GM19240 (cell line): ENCODE results near the gene INAFM2.

Experiments used
- DNase-seq: peaks from one replicate; pipeline ENCODE4 v3.0.0; 2011; ENCODE audit warnings: low spot score; ENCODE audit not compliant: insufficient read length

INAFM2 gene

DNA sequence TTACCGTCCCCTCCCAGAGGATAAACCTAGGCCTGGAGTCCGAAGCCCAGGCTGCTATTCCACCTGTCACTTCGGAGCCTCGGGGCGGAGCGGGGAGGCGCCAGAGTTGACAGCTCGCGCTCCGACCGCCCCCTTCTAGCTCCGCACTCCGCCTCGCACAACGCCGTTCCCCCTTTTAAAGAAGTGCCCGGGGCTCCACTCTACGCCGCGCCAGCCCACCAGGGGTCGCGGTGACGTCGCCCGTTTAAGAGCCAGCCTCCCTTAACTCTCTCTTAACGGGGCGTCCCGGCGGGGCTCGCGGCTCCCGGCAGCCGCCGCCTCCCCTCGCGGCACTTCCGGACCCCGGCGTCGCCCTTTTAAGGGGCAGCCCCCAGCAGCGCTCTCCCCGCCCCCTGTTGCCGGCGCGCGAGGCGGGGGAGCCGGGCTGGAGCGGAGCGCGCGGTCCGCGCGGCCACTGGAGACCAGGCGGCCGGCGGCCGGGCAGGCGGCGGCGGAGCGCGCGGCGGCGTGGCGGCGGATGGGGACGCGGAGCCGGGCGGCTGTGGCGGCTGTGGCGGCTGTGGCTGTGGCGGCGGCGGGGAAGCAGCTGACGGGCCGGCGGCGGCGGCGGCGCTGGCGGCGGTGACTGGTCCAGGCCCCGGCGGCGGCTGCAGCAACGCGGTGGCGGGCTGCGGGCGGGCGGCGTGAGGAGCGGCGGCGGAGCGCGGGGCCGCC is at the start of gene INAFM2:
INAFM2 (plus strand) TSS at position 454 of the 714 bp plus-strand sequence. CDS start 364 bp downstream, outside the sequence.
- peak; percentile 96 for DNase-seq

DNA sequence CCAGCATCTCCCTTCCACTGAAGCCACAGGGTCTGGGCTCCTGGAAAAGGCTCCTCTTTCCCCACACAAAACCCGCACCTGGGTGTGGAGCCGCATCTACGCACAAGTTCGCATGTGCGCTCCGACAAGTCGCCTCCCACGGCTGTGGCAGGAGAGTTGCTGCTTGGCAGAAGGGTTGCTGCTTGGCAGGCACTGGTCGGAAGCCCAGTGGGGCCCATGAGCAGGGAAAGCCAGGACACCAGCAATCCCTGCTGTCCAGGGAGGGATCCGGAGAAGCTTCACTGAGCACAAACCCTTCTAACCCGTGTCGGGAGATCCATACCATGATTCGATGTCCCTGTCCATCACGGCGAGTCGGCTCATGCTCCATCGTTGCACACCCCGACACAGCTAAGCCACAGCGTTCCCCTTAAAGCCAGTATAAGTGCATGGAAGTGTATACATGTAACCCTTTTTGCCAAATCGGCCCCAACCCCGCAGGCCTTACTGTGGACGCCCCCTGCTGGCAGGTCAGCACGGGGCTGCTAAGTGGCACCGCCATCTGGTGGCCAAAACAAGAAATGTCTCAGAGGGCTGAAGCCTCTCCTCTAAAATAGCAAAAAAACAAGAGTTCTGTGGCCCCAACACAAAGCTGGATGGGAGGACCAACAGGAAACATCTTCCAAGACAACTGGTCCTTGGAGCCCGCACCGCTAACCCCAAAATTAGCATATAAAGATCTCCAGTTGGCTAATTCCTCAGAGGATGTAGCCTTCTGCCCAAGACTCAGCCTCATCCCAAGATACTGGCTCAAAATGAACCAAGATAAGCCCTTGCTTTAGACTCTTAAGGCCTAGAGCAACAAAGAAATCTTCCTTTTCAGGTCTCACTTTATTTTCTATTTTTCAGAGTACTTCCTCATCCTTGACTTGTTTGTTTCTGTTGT is 48.9 kb upstream of the INAFM2 start:
- DNase-seq = peak; percentile 83

DNA sequence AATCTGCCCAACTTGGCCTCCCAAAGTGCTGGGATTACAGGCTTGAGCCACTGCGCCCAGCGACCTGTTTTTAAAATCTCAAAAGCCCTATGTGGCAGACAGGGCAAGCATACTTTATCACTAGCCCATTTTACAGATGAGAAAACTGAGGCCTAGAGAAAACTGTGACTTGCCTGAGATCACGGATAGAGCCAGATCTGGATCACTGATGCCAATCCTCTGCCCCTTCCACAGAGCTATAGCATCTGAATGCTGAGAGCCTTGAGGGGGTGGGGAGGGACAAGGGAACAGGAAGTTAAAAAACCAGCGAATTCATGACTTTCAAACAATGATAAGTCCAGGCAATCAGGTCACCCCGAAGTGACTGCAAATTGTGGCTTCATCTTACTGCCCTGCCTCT is 48.0 kb upstream of the INAFM2 start:
- no peak for DNase-seq

DNA sequence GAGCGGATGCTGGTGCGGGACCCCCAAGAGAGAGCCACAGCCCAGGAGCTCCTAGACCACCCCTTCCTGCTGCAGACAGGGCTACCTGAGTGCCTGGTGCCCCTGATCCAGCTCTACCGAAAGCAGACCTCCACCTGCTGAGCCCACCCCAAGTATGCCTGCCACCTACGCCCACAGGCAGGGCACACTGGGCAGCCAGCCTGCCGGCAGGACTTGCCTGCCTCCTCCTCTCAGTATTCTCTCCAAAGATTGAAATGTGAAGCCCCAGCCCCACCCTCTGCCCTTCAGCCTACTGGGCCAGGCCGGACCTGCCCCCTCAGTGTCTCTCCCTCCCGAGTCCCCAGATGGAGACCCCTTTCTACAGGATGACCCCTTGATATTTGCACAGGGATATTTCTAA is 47.5 kb upstream of the INAFM2 start:
- DNase-seq = no peak

DNA sequence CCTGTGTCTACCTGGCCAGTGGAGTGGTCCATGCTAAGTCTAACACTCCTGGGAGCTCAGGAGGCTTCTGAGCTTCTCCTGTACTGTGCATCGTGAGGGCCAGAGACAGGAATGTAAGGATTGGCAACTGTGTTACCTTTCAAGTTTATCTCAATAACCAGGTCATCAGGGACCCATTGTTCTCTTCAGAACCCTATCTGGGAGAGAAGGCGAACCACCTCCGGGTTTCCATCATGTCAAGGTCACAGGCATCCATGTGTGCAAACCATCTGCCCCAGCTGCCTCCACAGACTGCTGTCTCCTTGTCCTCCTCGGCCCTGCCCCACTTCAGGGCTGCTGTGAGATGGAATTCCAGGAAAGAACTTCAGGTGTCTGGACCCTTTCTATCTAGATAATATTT is 46.6 kb upstream of the INAFM2 start:
- DNase-seq = no peak

DNA sequence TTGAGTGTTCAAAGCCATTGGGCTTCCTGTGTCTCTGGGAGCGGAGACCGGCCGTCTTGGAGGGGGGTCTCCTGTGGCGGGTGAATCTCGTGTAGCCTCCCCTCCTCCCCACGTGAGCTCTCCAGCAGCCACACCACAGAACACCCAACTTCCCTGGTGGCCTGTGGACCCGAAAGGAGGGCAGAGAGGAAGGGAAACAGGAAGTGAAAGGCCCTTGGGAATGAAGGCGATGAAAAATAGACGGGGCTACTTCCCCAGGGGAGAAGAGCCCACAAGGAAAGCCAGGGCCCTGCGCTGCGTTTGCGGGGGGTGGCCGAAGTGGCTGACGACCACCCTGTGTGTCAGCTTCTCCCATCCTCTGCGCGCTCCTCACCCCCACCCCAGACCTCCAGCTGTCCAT is 46.0 kb upstream of the INAFM2 start:
- no peak for DNase-seq

DNA sequence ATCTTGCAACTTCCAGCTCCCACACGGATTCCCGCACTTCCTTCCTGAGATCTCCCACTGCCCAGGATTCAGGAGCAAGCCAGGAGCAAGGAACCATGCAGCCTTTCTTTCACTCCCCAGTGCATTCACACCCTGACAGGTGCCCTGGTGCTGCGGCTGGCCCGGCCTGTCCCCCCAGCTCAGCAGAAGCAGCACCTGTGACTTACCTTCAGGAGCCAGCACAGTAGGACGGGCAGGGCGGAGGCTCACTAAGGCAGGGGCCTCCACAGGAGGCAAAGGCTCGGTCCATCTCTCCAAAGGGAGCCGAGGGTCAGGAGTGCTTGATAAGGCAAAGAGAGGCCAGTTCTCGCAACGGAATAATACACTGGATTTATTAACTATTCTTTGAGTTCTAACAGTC is 45.5 kb upstream of the INAFM2 start:
- DNase-seq = no peak

DNA sequence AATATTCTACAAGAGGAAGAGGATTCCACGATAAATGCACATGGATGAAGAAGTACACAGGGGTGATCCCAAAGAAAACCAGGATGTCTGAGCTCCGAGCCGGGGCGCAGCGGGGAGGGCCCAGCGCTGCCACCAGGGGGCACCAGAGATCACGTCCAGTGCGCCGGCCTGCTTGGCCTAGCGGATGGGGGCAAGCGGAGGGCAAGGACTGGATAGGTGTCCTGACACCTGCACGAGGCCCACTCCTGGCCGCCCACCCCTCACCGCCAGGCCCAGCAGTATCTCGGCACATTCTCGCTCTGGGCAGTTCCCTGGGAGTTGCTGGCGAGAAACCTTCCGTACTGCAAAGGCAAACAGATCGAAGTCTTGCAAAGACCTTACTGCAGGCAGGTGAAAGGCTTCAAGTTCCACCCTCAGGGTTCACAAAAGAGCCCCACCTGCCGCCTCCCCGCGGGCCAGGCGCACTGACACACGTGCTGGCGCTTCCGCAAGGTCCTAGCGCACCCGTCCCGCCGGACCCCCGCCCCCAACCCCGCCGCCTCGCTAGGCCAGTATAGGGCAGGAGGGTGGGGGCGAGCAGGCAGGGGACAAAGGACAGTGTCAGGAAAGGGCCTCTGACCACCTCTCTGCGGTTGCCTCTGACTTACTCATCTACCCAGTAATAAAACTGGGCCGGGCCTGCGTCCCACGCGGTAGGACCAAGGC is 43.9 kb upstream of the INAFM2 start:
- peak; percentile 69 for DNase-seq

DNA sequence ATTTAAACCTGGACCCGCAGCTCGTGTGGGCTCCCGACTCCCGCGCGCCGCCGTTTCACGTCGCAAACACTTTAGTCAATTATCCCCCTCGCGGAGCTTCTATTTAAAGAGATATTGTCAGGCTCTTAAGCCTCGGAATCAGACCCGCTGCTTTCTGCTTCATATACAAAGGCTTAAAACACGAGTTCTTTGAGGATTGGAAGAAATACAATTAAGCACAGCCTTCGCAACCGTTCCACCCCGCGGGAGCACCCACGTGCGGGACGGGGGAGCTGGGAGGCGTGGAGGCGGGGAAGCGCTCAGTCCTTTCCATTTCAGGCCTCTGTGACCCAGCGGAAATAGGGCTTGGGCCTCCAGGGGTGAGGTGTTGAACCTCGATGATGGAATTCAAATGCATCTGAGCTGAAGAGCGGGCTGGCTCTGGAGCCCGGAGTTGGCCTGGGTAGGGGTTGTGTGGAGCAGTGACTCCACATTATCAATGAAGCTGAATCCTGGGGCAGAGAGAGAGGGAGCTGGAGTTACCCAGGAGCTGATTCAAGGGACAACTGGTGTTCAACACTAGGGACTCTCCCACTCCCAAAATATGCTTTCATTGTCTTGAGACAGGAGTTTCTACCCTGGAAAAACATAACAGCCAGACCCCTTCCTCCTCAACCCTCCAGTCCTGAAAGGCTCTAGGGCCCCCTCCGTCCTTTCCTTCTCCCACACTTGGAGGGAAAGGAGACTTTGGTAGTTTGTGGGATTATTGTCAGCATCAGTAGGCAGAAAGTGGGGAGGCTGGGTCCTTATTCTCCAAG is 43.0 kb upstream of the INAFM2 start:
- no peak for DNase-seq

DNA sequence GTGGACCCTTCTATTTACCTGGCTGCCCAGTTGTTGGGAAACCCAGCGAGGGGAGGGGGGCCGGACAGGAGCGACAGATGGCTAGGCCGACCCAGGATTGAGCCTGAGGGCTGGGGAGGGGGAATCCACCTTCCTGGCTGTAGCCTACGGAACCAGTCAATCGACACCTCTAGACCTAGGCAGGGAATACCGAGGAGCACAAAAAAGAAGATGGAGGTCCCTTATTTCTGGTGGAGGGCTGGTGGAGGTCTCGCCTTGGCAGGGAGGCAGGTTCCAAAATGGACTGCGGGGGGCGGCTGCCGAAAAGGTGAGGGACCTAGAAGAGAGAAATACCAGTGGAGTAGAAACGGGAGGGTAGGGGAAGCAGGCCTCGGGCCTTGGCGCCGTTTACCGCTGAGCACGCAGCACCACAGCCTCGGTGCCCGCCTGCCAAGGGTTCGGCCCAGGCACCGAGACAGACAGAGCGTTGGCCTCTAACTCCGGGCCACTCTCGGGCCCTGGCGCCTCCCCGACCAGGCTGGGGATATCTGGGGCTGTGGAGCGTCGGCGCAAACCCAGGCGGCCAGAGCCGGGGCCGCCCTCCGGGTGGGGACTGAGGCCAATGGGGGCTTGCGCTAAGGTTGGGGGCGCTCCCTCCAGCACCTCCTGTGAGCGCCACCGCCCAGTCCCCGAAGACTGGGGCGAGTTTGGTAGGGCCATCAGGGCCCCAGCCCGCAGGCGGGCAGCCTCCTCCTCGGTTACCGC is 42.3 kb upstream of the INAFM2 start:
- DNase-seq = no peak

DNA sequence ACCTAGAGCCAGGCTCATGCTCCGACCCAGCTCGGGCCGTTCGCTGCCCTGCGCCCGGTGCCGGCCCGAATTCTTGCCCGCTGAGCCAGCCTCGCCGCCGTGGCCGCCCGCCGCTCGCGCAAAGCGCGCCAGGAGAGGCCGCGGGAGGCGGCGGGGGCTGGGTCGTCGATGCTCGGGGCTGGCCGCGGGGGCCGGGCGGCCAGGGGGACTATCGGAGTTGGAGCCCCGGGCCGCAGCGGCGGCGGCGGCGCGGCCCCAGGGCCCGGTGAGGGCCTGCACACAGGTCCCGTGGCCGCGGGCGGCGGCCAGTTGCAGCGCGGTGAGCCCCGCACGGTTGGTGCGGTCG is 41.7 kb upstream of the INAFM2 start:
- DNase-seq = no peak

DNA sequence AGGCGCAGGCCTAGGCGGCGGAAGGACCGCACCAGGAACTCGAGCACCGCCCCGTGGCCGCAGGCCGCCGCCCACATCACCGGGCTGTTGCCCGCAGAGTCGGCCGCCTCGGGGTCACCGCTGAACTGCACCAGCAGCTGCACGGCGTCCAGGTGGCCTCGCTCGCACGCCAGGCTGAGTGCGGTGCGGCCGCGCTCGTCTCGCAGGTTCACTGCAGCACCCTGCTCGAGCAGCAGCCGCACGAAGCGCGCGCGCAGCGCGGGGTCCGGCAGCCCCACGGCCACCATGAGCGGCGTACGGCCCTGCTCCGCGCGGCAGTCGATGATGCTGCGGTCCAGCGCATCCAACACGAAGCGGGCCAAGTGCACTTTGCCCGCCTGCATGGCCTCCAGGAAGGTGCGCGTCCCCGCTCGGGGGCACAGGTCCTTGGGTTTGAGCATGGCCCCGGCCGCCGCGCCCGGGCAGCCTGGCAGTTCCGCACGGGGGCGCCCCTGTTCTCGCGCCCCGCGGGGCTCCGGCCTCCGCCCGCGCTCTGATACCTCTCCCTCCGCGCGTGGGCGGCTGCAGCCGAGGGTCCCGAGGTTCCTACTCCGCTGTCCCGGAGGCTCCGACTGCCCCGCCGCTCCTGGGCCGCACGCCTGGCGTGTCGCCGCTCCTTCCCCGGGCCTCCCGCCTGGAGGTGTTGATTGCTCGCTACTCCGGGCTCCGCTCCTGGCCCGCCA is 41.2 kb upstream of the INAFM2 start:
- no peak for DNase-seq

DNA sequence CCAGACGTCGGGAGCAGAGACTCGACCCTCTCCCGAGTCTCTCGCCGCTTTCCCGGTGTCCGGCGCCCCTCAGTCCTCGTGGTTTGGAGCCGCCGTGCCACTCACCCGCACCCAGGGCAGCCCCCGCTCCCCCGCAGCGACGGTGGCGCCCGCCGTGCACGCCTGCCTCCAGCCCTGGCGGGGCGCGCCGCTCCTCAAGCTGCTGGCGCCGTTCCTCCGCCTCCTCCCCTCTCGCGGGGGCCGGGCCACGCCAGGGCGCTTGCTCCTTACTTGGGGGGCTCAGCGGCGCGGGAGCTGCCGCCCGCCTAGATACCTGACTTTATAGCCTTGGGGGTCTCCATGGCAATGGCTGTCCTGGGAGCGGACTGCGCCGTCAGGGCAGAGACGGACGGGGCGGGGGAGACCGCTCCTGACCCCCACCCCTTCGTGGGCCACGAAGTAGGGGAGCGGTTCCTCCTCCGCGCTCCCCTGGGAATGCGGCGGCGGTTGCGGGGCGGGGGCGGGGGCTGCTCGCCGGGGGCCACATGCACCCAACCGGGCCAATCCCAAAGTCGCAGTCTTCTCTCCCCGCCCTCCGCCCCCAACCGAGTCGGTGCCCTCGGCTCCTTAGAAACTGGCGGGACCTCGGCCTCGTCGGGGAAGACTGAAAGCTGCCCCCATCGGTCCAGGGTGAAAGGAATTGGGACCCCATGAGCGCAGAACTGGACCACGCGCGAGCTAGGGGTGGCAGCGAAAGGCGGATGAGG is 40.5 kb upstream of the INAFM2 start, which contains the start of gene ANKRD63:
ANKRD63 (minus strand) TSS at position 196 of the 746 bp plus-strand sequence. CDS start 478 bp downstream, outside the sequence.
- DNase-seq = no peak

DNA sequence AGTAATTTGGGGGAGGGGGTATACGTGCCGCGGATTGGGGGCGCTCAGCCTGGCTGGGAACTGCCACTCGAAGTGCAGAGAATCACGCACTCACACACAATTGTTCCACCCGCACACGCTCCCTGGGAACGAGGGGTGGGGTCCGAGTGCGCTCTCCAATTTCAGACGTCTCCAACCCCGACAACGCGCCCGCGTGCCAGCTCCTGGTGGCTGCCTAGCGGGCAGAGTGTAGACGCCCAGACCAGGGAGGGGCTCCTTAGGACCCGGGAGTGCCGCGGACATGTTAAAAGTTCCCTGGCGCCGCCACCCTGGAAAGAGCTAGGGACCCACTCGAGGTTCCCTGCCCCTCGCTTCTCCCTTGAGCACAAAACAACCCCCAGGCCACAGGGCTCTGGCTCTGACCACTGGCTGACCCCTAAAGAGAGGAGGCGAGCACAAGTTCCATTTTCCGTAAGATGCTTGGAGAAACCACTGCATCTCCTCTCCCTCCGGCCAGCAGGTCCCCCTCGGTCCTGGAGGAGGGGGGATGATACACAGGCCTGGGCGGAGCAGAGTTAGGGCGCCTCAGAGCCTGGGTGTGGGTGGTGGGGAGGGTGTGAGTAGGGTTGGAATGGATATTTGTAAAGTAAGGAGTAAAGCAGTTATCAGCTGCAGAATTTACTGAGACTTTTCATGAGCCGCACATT is 39.7 kb upstream of the INAFM2 start:
- no peak for DNase-seq

DNA sequence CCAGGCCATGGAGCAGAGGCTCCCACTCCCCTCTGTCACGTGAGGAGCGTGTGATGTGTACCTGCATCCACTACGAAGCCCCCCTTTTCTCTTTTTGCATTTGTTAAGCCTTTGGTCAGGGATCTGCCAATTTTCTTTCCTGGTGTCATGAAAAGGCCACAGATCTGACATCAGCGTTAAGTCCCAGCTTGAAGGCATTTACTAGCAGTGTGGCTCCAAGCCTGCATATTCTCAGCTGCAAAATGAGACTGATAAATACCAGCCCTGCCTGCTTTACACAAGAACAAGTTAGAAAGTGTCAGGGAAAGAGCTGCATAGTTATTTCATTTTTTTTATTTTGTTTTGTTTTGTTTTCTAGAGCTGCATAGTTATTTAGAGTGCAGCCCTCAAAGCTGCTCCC is 38.3 kb upstream of the INAFM2 start:
- DNase-seq = no peak

DNA sequence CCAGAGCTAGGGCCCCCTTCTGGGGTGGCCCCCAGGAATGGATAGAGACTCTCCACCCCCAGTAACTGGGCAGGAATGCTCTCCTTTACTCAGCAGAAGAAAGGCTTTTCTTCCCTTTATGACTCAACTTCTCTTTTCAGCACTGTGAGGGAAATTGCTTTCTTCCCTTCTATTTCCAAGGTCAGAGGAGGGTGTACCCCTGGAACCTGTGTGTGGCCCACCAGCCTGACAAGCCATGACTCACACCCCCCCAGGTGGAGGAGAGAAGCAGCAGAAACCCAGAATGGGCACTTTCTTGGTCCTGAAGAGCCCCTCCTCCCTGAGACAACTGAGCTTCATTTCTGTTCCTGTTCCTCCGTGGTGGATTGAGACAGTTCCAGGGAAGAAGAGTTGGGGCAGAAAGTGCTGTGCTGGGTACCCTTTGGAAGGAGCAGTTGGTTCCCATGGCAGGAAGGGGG is 37.9 kb upstream of the INAFM2 start:
- no peak for DNase-seq

DNA sequence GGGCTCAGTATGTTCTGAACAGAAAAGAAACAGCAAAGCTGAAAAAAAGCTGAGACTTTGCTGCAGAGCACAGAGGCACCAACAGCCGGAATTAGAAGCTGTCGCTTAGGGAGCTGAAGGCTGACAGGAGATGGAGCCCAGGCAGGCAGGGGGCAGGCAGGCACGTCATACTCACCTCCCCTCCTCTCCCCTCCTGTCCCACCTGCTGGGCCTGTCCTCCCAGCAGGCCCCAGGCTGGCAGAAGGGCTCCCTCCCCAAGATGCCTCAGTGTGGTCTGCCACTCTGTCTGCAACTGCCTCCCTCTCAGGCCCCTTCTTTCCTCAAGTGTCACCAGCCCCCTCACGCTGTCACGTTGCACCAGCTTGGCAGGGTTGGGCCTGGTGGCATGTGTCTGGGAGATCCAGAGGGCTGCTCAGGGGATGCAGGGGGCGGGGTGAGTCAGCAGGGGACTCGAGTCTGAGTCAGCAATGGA is 37.4 kb upstream of the INAFM2 start:
- DNase-seq = no peak

DNA sequence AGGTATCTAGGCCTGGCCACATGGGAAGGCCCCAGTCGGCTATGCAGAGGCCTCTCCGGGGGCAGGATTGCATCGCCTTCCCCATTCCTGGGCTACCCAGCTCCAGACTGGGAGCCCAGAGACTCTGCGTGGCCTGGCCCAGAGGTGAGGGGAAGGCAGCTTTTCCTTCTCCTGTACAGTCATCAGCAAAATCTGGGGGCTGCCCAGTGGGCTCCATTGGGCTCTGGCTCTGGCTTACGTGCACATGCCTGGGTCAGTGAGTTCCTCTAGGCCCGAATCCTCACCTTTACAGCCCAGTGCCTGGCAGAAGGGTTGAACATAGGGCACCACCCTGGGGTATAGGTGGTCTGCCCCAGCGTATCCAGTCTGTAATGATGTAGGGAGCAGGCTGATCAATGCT is 36.7 kb upstream of the INAFM2 start:
- DNase-seq = no peak
